HCT116 (cell line): Measurements from ENCODE around the gene ANKRD10. TPM values are rescaled to one million over a fixed set of nuclear protein-coding genes. Genes with fewer than 3 reads are reported as not detected.

Experiments used
- ATAC-seq: fragments of 200-7000 bp; cut with Tn5 transposase; 2 replicates; pipeline ENCODE4 v1.9.1; 2020; ENCODE audit warnings: mild to moderate bottlenecking, moderate library complexity
- BruUV-seq: library from RNA; stranded (reverse); fragments of 400-500 nt; replicated peaks from 2 replicates; lab custom pipeline; 2021; lab: Mats Ljungman, UMichigan
- CTCF ChIA-PET: fragments of 300-600 bp; sonication (Branson Sonifier 250); formaldehyde crosslinking; loops from one replicate; lab custom pipeline; 2021; ENCODE audit warnings: antibody characterized with exemption; lab: Charles Lee
- POLR2A ChIA-PET: fragments of 300-600, 350-600 bp; sonication (Branson Sonifier 250); formaldehyde crosslinking; loops from one replicate; lab custom pipeline; 2021; ENCODE audit warnings: antibody characterized with exemption; lab: Charles Lee
- RAD21 ChIA-PET, 2 experiments: fragments of 300-600 bp; sonication (Branson Sonifier 250); formaldehyde crosslinking; loops; one replicate each; lab custom pipeline; 2023; ENCODE audit warnings: low total read pairs in 2 of 2; ENCODE audit not compliant: uncharacterized antibody in 2 of 2, unreplicated experiment in 2 of 2, low non-redundant PET in 1 of 2; lab: Charles Lee
- DNase-seq: peaks from one replicate; pipeline ENCODE4 v3.0.0-alpha.2; 2010; ENCODE audit warnings: low read depth, low spot score
- H2AFZ ChIP-seq: fragments of 200-600 bp; shearing (Covaris generic), sonication (generic); 2 replicates; pipeline ENCODE4 v1.6.1; 2017; ENCODE audit warnings: low read depth, mixed run types, mixed read lengths, antibody characterized with exemption, low read length; ENCODE audit not compliant: poor library complexity, severe bottlenecking
- H3K27ac ChIP-seq: 2 replicates; pipeline ENCODE4 v1.5.1; 2012; ENCODE audit warnings: low read depth, low read length
- H3K27me3 ChIP-seq: fragments of 200-600 bp; sonication (generic); 2 replicates; pipeline ENCODE4 v1.6.1; 2016; ENCODE audit warnings: mixed run types, low read length, mixed read lengths; ENCODE audit not compliant: insufficient read depth
- H3K36me3 ChIP-seq, 2 experiments: fragments of 200-500 bp in 1 of 2; fragments of 200-600 bp in 1 of 2; sonication (Bioruptor generic) in 1 of 2; sonication (generic) in 1 of 2; 2 replicates each; pipeline versions ENCODE4 v1.5.1 to v1.6.1; 2014 to 2016; ENCODE audit warnings: low read length in 2 of 2, inconsistent platforms in 1 of 2, mixed read lengths in 1 of 2, mixed run types in 1 of 2; ENCODE audit not compliant: insufficient read depth in 2 of 2, control insufficient read depth in 1 of 2
- H3K4me1 ChIP-seq, 2 experiments: fragments of 200-600 bp in 1 of 2; sonication (generic) in 1 of 2; 2 replicates each; pipeline versions ENCODE4 v1.5.1 to v1.6.1; 2012 to 2017; ENCODE audit warnings: low read length in 2 of 2, inconsistent platforms in 1 of 2, mild to moderate bottlenecking in 1 of 2, mixed read lengths in 1 of 2, mixed run types in 1 of 2, moderate library complexity in 1 of 2; ENCODE audit not compliant: insufficient read depth in 2 of 2, control insufficient read depth in 1 of 2
- H3K4me2 ChIP-seq: fragments of 200-600 bp; sonication (generic); 2 replicates; pipeline ENCODE4 v1.6.1; 2017; ENCODE audit warnings: mixed run types, low read length, mixed read lengths
- H3K4me3 ChIP-seq, 2 experiments: fragments of 200-600 bp in 1 of 2; sonication (generic) in 1 of 2; replicated peaks in 1 of 2; 2 replicates each; pipeline ENCODE4 v1.5.1; 2011 to 2016; ENCODE audit warnings: low read length in 2 of 2, control low read depth in 1 of 2, low read depth in 1 of 2, mild to moderate bottlenecking in 1 of 2, mixed read lengths in 1 of 2, mixed run types in 1 of 2
- H3K79me2 ChIP-seq: fragments of 200-600 bp; sonication (generic); 2 replicates; pipeline ENCODE4 v1.6.1; 2017; ENCODE audit warnings: mild to moderate bottlenecking, mixed run types, low read length, moderate library complexity, mixed read lengths; ENCODE audit not compliant: insufficient read depth
- H3K9ac ChIP-seq: fragments of 200-600 bp; sonication (generic); 2 replicates; pipeline ENCODE4 v1.6.1; 2016; ENCODE audit warnings: low read length, mixed read lengths
- H3K9me2 ChIP-seq: fragments of 200-600 bp; sonication (generic), shearing (Covaris generic); 2 replicates; pipeline ENCODE4 v1.6.1; 2017; ENCODE audit warnings: mixed run types, mild to moderate bottlenecking, moderate library complexity; ENCODE audit not compliant: insufficient read depth
- H3K9me3 ChIP-seq, 2 experiments: fragments of 200-500 bp in 1 of 2; fragments of 200-600 bp in 1 of 2; sonication (Bioruptor generic) in 1 of 2; sonication (generic) in 1 of 2; 2 replicates each; pipeline ENCODE4 v1.6.1; 2014 to 2017; ENCODE audit warnings: low read length in 2 of 2, mixed read lengths in 2 of 2, inconsistent platforms in 1 of 2, low read depth in 1 of 2, mild to moderate bottlenecking in 1 of 2, mixed run types in 1 of 2, moderate library complexity in 1 of 2; ENCODE audit not compliant: control insufficient read depth in 1 of 2, insufficient read depth in 1 of 2
- H4K20me1 ChIP-seq: fragments of 200-600 bp; sonication (generic), shearing (Covaris generic); 2 replicates; pipeline ENCODE4 v1.6.1; 2017; ENCODE audit warnings: mixed run types, mild to moderate bottlenecking, moderate library complexity; ENCODE audit not compliant: insufficient read depth
- ATF3 ChIP-seq: IDR thresholded peaks from 2 replicates; pipeline ENCODE4 v1.6.1; 2012
- CBX3 ChIP-seq: IDR thresholded peaks from 2 replicates; pipeline ENCODE4 v1.6.1; 2012; ENCODE audit warnings: low read depth
- CEBPB ChIP-seq: IDR thresholded peaks from 2 replicates; pipeline ENCODE4 v1.6.1; 2012; ENCODE audit warnings: low read depth
- CTCF ChIP-seq, 3 experiments: fragments of 200-600 bp in 1 of 3; sonication (generic) in 1 of 3; IDR thresholded peaks in 2 of 3; conservative IDR thresholded peaks in 1 of 3; 2 replicates each; pipeline ENCODE4 v1.5.1; 2012 to 2017; ENCODE audit warnings: low read depth in 2 of 3, low read length in 2 of 3, antibody characterized with exemption in 1 of 3, borderline replicate concordance in 1 of 3, control low read depth in 1 of 3, mild to moderate bottlenecking in 1 of 3, mixed read lengths in 1 of 3, mixed run types in 1 of 3, moderate library complexity in 1 of 3; ENCODE audit not compliant: insufficient read depth in 1 of 3
- EGR1 ChIP-seq: IDR thresholded peaks from 2 replicates; pipeline ENCODE4 v1.6.1; 2012; ENCODE audit warnings: low read depth
- ELF1 ChIP-seq: IDR thresholded peaks from 2 replicates; pipeline ENCODE4 v1.6.1; 2012; ENCODE audit warnings: low read depth, borderline replicate concordance
- EZH2phosphoT487 ChIP-seq: fragments of 200-600 bp; IDR thresholded peaks from 2 replicates; pipeline ENCODE4 v1.6.1; 2018; ENCODE audit warnings: antibody characterized with exemption, borderline replicate concordance
- FOSL1 ChIP-seq: IDR thresholded peaks from 2 replicates; pipeline ENCODE4 v1.6.1; 2012; ENCODE audit warnings: low read depth
- JUND ChIP-seq: IDR thresholded peaks from 2 replicates; pipeline ENCODE4 v1.6.1; 2012
- MAX ChIP-seq: IDR thresholded peaks from 2 replicates; pipeline ENCODE4 v1.6.1; 2012
- POLR2A ChIP-seq: IDR thresholded peaks from 2 replicates; pipeline ENCODE4 v1.7.0; 2011; ENCODE audit warnings: borderline replicate concordance; ENCODE audit not compliant: insufficient read depth, insufficient read length; ENCODE audit errors: extremely low read depth
- POLR2AphosphoS5 ChIP-seq: IDR thresholded peaks from 2 replicates; pipeline ENCODE4 v1.6.1; 2011; ENCODE audit warnings: mild to moderate bottlenecking, low read depth, low read length, moderate library complexity
- RAD21 ChIP-seq: IDR thresholded peaks from 2 replicates; pipeline ENCODE4 v1.6.1; 2012; ENCODE audit warnings: low read depth, mild to moderate bottlenecking
- REST ChIP-seq: IDR thresholded peaks from 2 replicates; pipeline ENCODE4 v1.6.1; 2012; ENCODE audit warnings: low read depth
- SP1 ChIP-seq: IDR thresholded peaks from 2 replicates; pipeline ENCODE4 v1.6.1; 2012; ENCODE audit warnings: low read depth
- SRF ChIP-seq: IDR thresholded peaks from 2 replicates; pipeline ENCODE4 v1.6.1; 2012; ENCODE audit warnings: low read depth
- ZBTB33 ChIP-seq: IDR thresholded peaks from 2 replicates; pipeline ENCODE4 v1.6.1; 2011; ENCODE audit warnings: mild to moderate bottlenecking, low read length, moderate library complexity; ENCODE audit not compliant: insufficient replicate concordance; ENCODE audit errors: extremely low read depth
- ZFX ChIP-seq: fragments of 450-650 bp; IDR thresholded peaks from 2 replicates; pipeline ENCODE4 v1.6.1; 2017
- ZNF274 ChIP-seq: fragments of 200-500 bp; sonication (Bioruptor generic); IDR thresholded peaks from 2 replicates; pipeline ENCODE4 v1.6.1; 2014; ENCODE audit warnings: mild to moderate bottlenecking, low read depth, low read length, inconsistent platforms
- intact Hi-C: fragments of 100-400 bp; cut with micrococcal nuclease; formaldehyde crosslinking; loops from 2 replicates; pipeline ENCODE4 v1.10.0; 2022
- total RNA-seq: library from RNA; stranded (reverse); gene quantifications from one replicate; pipeline ENCODE4 v1.2.1, GENCODE V29; 2021; ENCODE audit not compliant: unreplicated experiment

ANKRD10 gene
- total RNA-seq, 1 experiment from 2014 or later, result 173 TPM

- Histone ChIP-seq H3K4me2 (no peak overlapping the region), H3K36me3 (no peaks in the 10 kb centered on the region), H4K20me1 (no peaks in the 10 kb centered on the region), H3K9ac (no peak overlapping the region), H3K27ac (no peak overlapping the region), H3K4me1 (peaks cover 15 to 39% of the 10 kb centered on the region in 2 experiments), H3K9me2 (no peaks in the 10 kb centered on the region), H3K27me3 (no peaks in the 10 kb centered on the region), H3K4me3 (no peak overlapping the region), H2AFZ (no peak overlapping the region), H3K79me2 (no peaks in the 10 kb centered on the region), H3K9me3 (no peaks in the 10 kb centered on the region)
- DNase-seq (no peak), ATAC-seq (no peak)
- intact Hi-C loops, result no loop called here
- TF ChIP-seq ZFX, result no peak
- no peak for TF ChIP-seq EZH2phosphoT487
- no peak for TF ChIP-seq POLR2AphosphoS5
- TF ChIP-seq CBX3, result no peak
- TF ChIP-seq RAD21, result no peak
- no peak for TF ChIP-seq CTCF (IDR thresholded peaks at IDR 0.05 in 2 of 3, conservative IDR thresholded peaks at IDR 0.05 in 1 of 3; ENCODE audit: borderline replicate concordance in 1 of 3, insufficient read depth in 1 of 3, low read depth in 2 of 3, low read length in 2 of 3)
- no peak for TF ChIP-seq ZBTB33
- TF ChIP-seq FOSL1, result no peak
- no peak for TF ChIP-seq ELF1
- TF ChIP-seq SRF, result no peak
- TF ChIP-seq ZNF274, result no peak
- TF ChIP-seq SP1, result no peak
- TF ChIP-seq EGR1, result no peak
- TF ChIP-seq CEBPB, result no peak
- TF ChIP-seq MAX, result no peak
- TF ChIP-seq ATF3, result no peak
- no peak for TF ChIP-seq REST
- TF ChIP-seq POLR2A, result no peak
- TF ChIP-seq JUND, result no peak
- ChIA-PET RAD21 (no interaction called here), CTCF (no interaction called here), POLR2A (no interaction called here)
- BruUV-seq, result no TSS peak
Observed at GRCh38 chr13:110867380-110867779, 47.5 kb downstream of the ANKRD10 start.
